BLaER1 treated with 17β-estradiol and CSF1 and Interleukin-3, amounts not matched to agents 10 nM and 100 nM (cell line): ENCODE measurements around the gene C19orf81.

Experiments used
- H3K27ac ChIP-seq, 11 experiments: shearing (Covaris generic); formaldehyde crosslinking; 2 replicates each; pipeline ENCODE4 v1.8.1; 2022
- H3K27me3 ChIP-seq, 11 experiments: shearing (Covaris generic); formaldehyde crosslinking; 2 replicates each; pipeline ENCODE4 v1.8.1; 2022
- H3K36me3 ChIP-seq, 11 experiments: shearing (Covaris generic); formaldehyde crosslinking; 2 replicates each; pipeline ENCODE4 v1.8.1; 2022
- H3K4me1 ChIP-seq, 10 experiments: shearing (Covaris generic); formaldehyde crosslinking; 2 replicates each; pipeline ENCODE4 v1.8.1; 2022
- H3K4me2 ChIP-seq, 11 experiments: shearing (Covaris generic); formaldehyde crosslinking; 2 replicates each; pipeline ENCODE4 v1.8.1; 2022
- H3K4me3 ChIP-seq, 10 experiments: shearing (Covaris generic); formaldehyde crosslinking; 2 replicates each; pipeline ENCODE4 v1.8.1; 2022
- H3K9ac ChIP-seq, 11 experiments: shearing (Covaris generic); formaldehyde crosslinking; 2 replicates each; pipeline ENCODE4 v1.8.1; 2022
- H3K9me3 ChIP-seq, 11 experiments: shearing (Covaris generic); formaldehyde crosslinking; replicated peaks in 1 of 11; 2 replicates each; pipeline ENCODE4 v1.8.1; 2022
- H4K20me1 ChIP-seq, 11 experiments: shearing (Covaris generic); formaldehyde crosslinking; 2 replicates each; pipeline ENCODE4 v1.8.1; 2022
- Cebpa-rat ChIP-seq, 11 experiments: shearing (Covaris generic); IDR thresholded peaks; 2 replicates each; pipeline ENCODE4 v1.8.1; 2022

Gene C19orf81

DNA sequence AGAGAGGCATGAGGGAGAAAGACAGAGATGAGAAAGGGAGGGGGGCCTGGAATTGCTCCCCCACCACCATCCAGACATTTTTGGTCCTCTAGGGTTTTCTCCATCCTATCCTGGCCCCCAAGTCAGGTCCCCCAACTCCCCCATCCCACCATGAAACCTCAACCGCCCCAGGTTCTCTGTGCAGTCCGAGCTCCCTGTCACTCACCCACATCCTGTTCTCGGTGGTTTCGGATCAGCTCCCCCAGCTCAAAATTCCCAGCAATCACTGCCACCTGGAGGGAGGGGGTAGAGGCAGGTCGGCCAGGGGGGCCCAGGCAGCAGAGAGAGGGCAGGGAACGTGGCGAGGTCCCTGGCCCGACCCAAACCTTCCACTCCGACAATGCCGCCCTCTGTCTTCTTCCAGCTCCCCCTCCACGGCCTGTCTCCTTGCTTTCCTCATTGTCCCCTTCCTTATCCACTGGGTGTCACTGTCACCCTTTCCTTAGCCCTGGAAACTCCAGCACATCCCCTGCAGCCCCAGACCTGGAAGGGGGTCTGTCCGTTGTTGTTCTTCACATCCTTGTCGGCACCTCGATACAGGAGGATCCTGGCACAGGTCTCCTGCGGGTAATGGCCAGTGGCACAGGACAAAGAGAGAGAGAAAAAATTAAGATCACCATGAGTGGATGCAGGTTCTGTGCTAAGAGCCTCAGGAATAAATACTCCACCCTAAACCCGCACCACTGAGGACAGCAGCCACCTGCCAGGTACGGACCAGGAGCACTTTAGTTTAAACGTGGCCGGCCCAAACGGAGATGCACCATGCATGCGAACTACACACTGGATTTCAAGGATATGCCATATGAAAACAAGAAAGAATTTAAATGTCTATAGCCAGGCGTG is 54.9 kb downstream of the C19orf81 start:
- H4K20me1 ChIP-seq, result peaks cover 0 to 90% (median 9%) of the 10 kb centered on the region in 11 experiments; a peak in 12 of 22 replicates
- H3K9me3 ChIP-seq, result no peaks in the 10 kb centered on the region
- H3K36me3 ChIP-seq, result peaks cover 0 to 30% (median 14%) of the 10 kb centered on the region in 11 experiments; a peak in 10 of 22 replicates
- H3K4me1 ChIP-seq, result peaks cover 39 to 47% (median 46%) of the 10 kb centered on the region in 10 experiments
- H3K4me2 ChIP-seq, result peak overlapping the region; percentile 89 to 100 (median 99)
- H3K4me3 ChIP-seq, result peak overlapping the region in 7 of 10 experiments; percentile 22 to 66 (median 58); a peak in 15 of 20 replicates
- no peak for TF ChIP-seq Cebpa-rat (IDR thresholded peaks at IDR 0.05)
- H3K27me3 ChIP-seq, result no peaks in the 10 kb centered on the region; a peak in 1 of 22 replicates
- H3K27ac ChIP-seq, result peak overlapping the region in 10 of 11 experiments; percentile 52 to 79 (median 72); a peak in 17 of 22 replicates
- peak overlapping the region; percentile 53 to 82 (median 65); a peak in 21 of 22 replicates for H3K9ac ChIP-seq

DNA sequence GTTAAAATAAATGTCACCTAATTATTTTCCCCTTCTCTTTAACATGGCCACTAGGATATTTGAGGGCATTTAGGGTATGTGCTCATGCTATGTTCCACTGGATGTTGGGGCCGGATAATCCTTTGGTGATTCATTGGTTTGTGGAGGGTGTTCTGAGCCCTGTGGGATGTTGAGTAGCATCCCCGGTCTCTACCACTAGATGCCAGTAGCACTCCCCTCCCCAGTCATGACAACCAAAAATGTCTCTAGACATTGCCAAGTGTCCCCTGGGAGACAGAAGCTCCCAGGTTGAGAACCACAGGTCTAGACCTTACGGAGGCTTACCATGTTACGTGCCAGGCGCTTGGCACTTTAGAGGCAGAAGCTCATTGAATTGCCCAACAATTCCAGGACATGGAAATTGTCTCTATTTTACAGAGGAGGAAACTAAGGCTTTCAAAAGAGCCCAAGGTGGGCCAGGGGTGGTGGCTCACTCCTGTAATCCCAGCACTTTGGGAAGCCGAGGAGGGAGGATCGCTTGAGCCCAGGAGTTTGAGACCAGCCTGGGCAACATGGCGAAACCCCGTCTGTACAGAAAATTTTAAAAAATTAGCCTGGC is 56.3 kb downstream of the C19orf81 start:
- peak overlapping the region in 9 of 11 experiments; percentile 27 to 100 (median 99); a peak in 13 of 22 replicates for H3K4me2 ChIP-seq
- H3K4me1 ChIP-seq, result peaks cover 39 to 50% (median 47%) of the 10 kb centered on the region in 10 experiments
- TF ChIP-seq Cebpa-rat (IDR thresholded peaks at IDR 0.05), result peak in 1 of 11 experiments; percentile 13; a peak in 1 of 22 replicates
- H3K27ac ChIP-seq, result no peak overlapping the region
- peaks cover 0 to 87% (median 5%) of the 10 kb centered on the region in 11 experiments; a peak in 11 of 22 replicates for H4K20me1 ChIP-seq
- peaks cover 0 to 35% (median 24%) of the 10 kb centered on the region in 11 experiments; a peak in 13 of 22 replicates for H3K36me3 ChIP-seq
- no peaks in the 10 kb centered on the region; a peak in 1 of 22 replicates for H3K27me3 ChIP-seq
- no peak overlapping the region for H3K4me3 ChIP-seq
- no peaks in the 10 kb centered on the region for H3K9me3 ChIP-seq
- H3K9ac ChIP-seq, result no peak overlapping the region

DNA sequence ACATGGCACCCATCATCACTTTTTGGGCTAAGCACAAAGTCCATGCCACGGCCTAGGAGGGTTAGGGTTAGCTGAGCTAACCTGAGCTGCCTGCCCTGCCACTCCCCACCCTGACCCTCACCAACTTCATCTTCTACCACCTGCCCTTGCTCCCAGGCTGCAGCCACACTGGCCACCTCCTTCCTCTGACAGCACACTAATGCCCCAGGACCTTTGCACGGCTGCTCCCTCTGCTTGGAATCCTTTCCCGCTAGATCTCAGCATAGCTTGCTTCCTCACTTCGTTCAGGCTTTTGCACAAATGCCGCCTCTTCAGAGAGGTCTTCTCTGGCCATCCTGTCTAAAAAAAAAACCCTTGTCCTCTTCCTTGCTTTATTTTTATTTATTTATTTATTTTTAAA is 57.1 kb downstream of the C19orf81 start:
- Histone ChIP-seq H3K9ac (no peak overlapping the region), H3K4me3 (no peak overlapping the region), H3K27me3 (no peaks in the 10 kb centered on the region; a peak in 1 of 22 replicates), H3K36me3 (peaks cover 0 to 37% (median 27%) of the 10 kb centered on the region in 11 experiments; a peak in 14 of 22 replicates), H3K4me1 (peaks cover 32 to 55% (median 45%) of the 10 kb centered on the region in 10 experiments), H4K20me1 (peaks cover 0 to 86% (median 8%) of the 10 kb centered on the region in 11 experiments; a peak in 13 of 22 replicates), H3K27ac (no peak overlapping the region), H3K9me3 (no peaks in the 10 kb centered on the region), H3K4me2 (no peak overlapping the region)
- no peak for TF ChIP-seq Cebpa-rat (IDR thresholded peaks at IDR 0.05)

DNA sequence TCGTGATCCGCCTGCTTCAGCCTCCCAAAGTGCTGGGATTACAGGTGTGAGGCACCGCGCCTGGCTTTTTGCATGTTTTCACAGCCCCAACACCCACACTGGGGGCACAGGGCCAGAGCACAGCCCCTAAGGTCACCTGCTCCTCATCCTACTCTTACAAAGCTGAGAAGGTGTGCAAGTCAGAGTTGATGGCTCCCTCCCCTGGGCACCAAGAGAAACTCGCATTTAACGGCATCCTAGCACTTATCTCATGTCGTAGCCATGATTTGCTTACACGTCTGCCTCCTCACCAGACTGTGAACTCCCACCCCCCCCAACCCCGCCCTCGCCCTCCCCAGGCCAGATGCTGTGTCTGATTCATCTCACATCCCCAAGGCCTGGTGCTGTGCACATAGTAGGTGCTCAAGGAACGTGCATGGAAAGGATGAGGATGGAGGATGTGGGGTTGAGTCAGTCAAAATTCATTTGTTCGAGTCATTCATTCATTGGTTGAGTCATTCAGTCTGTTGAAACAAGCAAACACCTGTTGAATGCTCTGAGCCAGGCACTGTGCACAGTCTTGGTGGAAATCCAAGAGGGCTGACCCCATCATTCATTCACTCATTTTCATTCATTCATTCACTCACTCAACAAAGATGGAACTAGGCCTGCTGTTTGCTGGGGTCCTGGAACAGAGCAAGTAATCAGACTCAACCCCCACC is 59.1 kb downstream of the C19orf81 start:
- Histone ChIP-seq H3K27me3 (no peaks in the 10 kb centered on the region; a peak in 1 of 22 replicates), H3K4me1 (peaks cover 30 to 55% (median 44%) of the 10 kb centered on the region in 10 experiments), H3K4me2 (no peak overlapping the region), H3K9me3 (no peaks in the 10 kb centered on the region), H3K27ac (no peak overlapping the region), H3K4me3 (no peak overlapping the region), H4K20me1 (peaks cover 0 to 86% (median 9%) of the 10 kb centered on the region in 11 experiments; a peak in 13 of 22 replicates), H3K9ac (no peak overlapping the region), H3K36me3 (peaks cover 0 to 50% (median 40%) of the 10 kb centered on the region in 11 experiments; a peak in 16 of 22 replicates)
- no peak for TF ChIP-seq Cebpa-rat (IDR thresholded peaks at IDR 0.05)
